Heart right ventricle (tissue), 16 donors: ENCODE measurements around the gene CTDSPL. TPM values are rescaled to one million over a fixed set of nuclear protein-coding genes. Genes with fewer than 3 reads are reported as not detected.

Experiments
- ATAC-seq, 8 donors: fragments of 200-7000 bp; cut with Tn5 transposase; one replicate each; pipeline ENCODE4 v1.9.1; 2020; ENCODE audit warnings: mild to moderate bottlenecking in 8 of 8, moderate library complexity in 8 of 8, moderate number of reproducible peaks in 1 of 8
- DNase-seq, 2 donors: peaks; one replicate each; pipeline ENCODE4 v3.0.0-alpha.2; 2020
- H3K27ac ChIP-seq, 10 donors: fragments of 200-600 bp; sonication (generic) in 2 of 10; one replicate each; pipeline versions ENCODE4 v1.5.0 to v1.8.0; 2020 to 2022; ENCODE audit warnings: mild to moderate bottlenecking in 3 of 10
- H3K27me3 ChIP-seq, 7 donors: fragments of 200-600 bp; one replicate each; pipeline ENCODE4 v1.8.0; 2021 to 2022; ENCODE audit warnings: mild to moderate bottlenecking in 2 of 7
- H3K36me3 ChIP-seq, 9 donors: fragments of 200-600 bp; sonication (generic) in 1 of 9; one replicate each; pipeline versions ENCODE4 v1.5.0 to v1.8.0; 2020 to 2022; ENCODE audit warnings: mild to moderate bottlenecking in 2 of 9
- H3K4me1 ChIP-seq, 9 donors: fragments of 200-600 bp; sonication (generic) in 1 of 9; one replicate each; pipeline versions ENCODE4 v1.5.0 to v1.8.0; 2020 to 2022; ENCODE audit warnings: mild to moderate bottlenecking in 4 of 9
- H3K4me3 ChIP-seq, 10 donors: fragments of 200-600 bp; sonication (generic) in 2 of 10; one replicate each; pipeline versions ENCODE4 v1.5.0 to v1.8.0; 2020 to 2022; ENCODE audit warnings: mild to moderate bottlenecking in 7 of 10, moderate library complexity in 2 of 10
- H3K9me3 ChIP-seq, 11 donors: fragments of 200-600 bp in 10 of 11; sonication (generic) in 2 of 11; one replicate each; pipeline versions ENCODE4 v1.5.0 to v1.8.0; 2013 to 2022; ENCODE audit warnings: mild to moderate bottlenecking in 2 of 11, control low read depth in 1 of 11, moderate library complexity in 1 of 11
- CTCF ChIP-seq, 9 donors: fragments of 200-600 bp; sonication (generic) in 2 of 9; IDR thresholded peaks; one replicate each; pipeline versions ENCODE4 v1.5.0 to v1.8.0; 2021 to 2022; ENCODE audit warnings: antibody characterized with exemption in 9 of 9, mild to moderate bottlenecking in 5 of 9, moderate library complexity in 1 of 9
- WGBS, 2 donors: extraction: QIAGEN DNeasy Blood & Tissue Kit; methylation state at CpG; one replicate each; pipeline ENCODE4 v1.1.7; 2013; ENCODE audit warnings: inconsistent platforms in 1 of 2; 5-methylcytosine and 5-hydroxymethylcytosine counted together
- intact Hi-C, 10 donors: fragments of 100-400 bp; cut with DNase I; formaldehyde crosslinking; loops; one replicate each; pipeline versions ENCODE4 v1.11.1 to v1.14.2; 2022
- polyA plus RNA-seq, 2 donors: library from polyadenylated mRNA; stranded (reverse); fragments of 200-250 nt; gene quantifications; one replicate each; pipeline ENCODE4 v1.2.3, GENCODE V29; 2013
- total RNA-seq, 10 donors: library from RNA; stranded (reverse); fragmentation: NEBNext Ultra II Directional in 3 of 10; extraction: Animal tissue kit (Norgen Biotek cat#: 25700) in 3 of 10; gene quantifications; one replicate each; pipeline versions ENCODE4 v1.2.1 to v1.2.4, GENCODE V29; 2021 to 2023
- donor health status: Arrhythmogenic right ventricular cardiomyopathy.
- donor health status: ischemic (EF 13 %, LVEDD 7.1; RV severe dilation, severe dysfunction).
- donor health status: healthy with polysubstance abuse.
- donor health status: DM: no; HTN: yes; CAD: no.
- donor health status: DM: no; HTN: no; CAD: no.
- donor health status: ischemic (EF 25% LVEDD 6.9; RV normal size, moderate dysfunction).
- donor health status: ischemic (EF 25% LVEDD 5.7; RV mildly dilated, moderate dysfunction).
- donor health status: healthy.
- donor health status: DM: yes; HTN: yes; CAD: no.
- donor health status: Ischemic cardiomyopathy.
- donor health status: ischemic (EF 35%, LVEDD 5.7; RV mildly dilated, moderate dysfunction).
- donor health status: nonischemic (EF 11% LVEDD 7.7; RV severe dilation, severe dysfunction).
- donor health status: DM: yes; HTN: yes; CAD: no.
- donor health status: PGD.
- donor health status: ischemic (EF 29% LVEDD 5.4; RV normal size, mild dysfunction).
- donor health status: nonischemic (EF 23%, LVEDD 6.1; RV moderate dilation, normal function).

The CTDSPL gene
- total and polyA plus RNA-seq, 12 donors = 5.4 to 51.5 (median 41.2) TPM

GRCh38 chr3:37904601-37905000, 42.9 kb downstream of the CTDSPL start:
- H3K36me3 ChIP-seq = no peaks in the 10 kb centered on the region
- peaks cover 13 to 82% (median 60%) of the 10 kb centered on the region in 9 donors for H3K4me1 ChIP-seq
- peaks cover 0 to 5% (median 0%) of the 10 kb centered on the region in 11 donors for H3K9me3 ChIP-seq
- no peak for TF ChIP-seq CTCF (IDR thresholded peaks at IDR 0.05)
- H3K27me3 ChIP-seq = no peaks in the 10 kb centered on the region
- H3K4me3 ChIP-seq = no peak overlapping the region
- ATAC-seq = peak in 4 of 8 donors; percentile 33 to 45 (median 38)
- 54 to 57% methylated on average over 1 of the region's 1 CpG for WGBS, 2 donors
- H3K27ac ChIP-seq = peak overlapping the region in 7 of 10 donors; percentile 4 to 84 (median 18)
- intact Hi-C loops = no loop called here
- no peak for DNase-seq

GRCh38 chr3:37905346-37905745, 43.7 kb downstream of the CTDSPL start:
- ATAC-seq (peak in 1 of 8 donors; percentile 50), DNase-seq (no peak)
- H3K36me3 ChIP-seq = no peaks in the 10 kb centered on the region
- WGBS, 2 donors = 13 to 15% methylated on average over 1 of the region's 1 CpG
- no peaks in the 10 kb centered on the region for H3K27me3 ChIP-seq
- TF ChIP-seq CTCF (IDR thresholded peaks at IDR 0.05) = no peak
- intact Hi-C loops = no loop called here
- H3K4me3 ChIP-seq = no peak overlapping the region
- H3K9me3 ChIP-seq = peaks cover 0 to 5% (median 0%) of the 10 kb centered on the region in 11 donors
- H3K4me1 ChIP-seq = peaks cover 13 to 84% (median 60%) of the 10 kb centered on the region in 9 donors
- peak overlapping the region in 8 of 10 donors; percentile 15 to 84 (median 71) for H3K27ac ChIP-seq

- no peaks in the 10 kb centered on the region for H3K27me3 ChIP-seq
- no peak for TF ChIP-seq CTCF (IDR thresholded peaks at IDR 0.05)
- intact Hi-C loops = no loop called here
- peaks cover 13 to 78% (median 59%) of the 10 kb centered on the region in 9 donors for H3K4me1 ChIP-seq
- H3K27ac ChIP-seq = peak overlapping the region; percentile 3 to 84 (median 71)
- 67 to 72% methylated on average over 8 of the region's 8 CpGs for WGBS, 2 donors
- DNase-seq (no peak), ATAC-seq (peak; percentile 41 to 73 (median 66))
- H3K36me3 ChIP-seq = no peaks in the 10 kb centered on the region
- no peak overlapping the region for H3K4me3 ChIP-seq
- H3K9me3 ChIP-seq = peaks cover 0 to 5% (median 0%) of the 10 kb centered on the region in 11 donors
Observed at GRCh38 chr3:37905987-37906674, 44.5 kb downstream of the CTDSPL start.

GRCh38 chr3:37906734-37907282, 45.1 kb downstream of the CTDSPL start:
- intact Hi-C loops = no loop called here

More at GRCh38 chr3:37906734-37907282, 45.1 kb downstream of the CTDSPL start:
- Histone ChIP-seq H3K27me3 (no peaks in the 10 kb centered on the region), H3K4me3 (no peak overlapping the region), H3K27ac (peak overlapping the region; percentile 3 to 84 (median 71)), H3K9me3 (peaks cover 0 to 5% (median 0%) of the 10 kb centered on the region in 11 donors), H3K36me3 (peaks cover 0 to 2% (median 0%) of the 10 kb centered on the region in 9 donors), H3K4me1 (peaks cover 13 to 71% (median 55%) of the 10 kb centered on the region in 9 donors)
- ATAC-seq (peak in 1 of 8 donors; percentile 12), DNase-seq (no peak)
- WGBS, 2 donors = 70 to 73% methylated on average over 5 of the region's 5 CpGs
- TF ChIP-seq CTCF (IDR thresholded peaks at IDR 0.05) = no peak
